ENCODE results near the gene LIN7C.
"Not testable (repeated sequence)": the region's sequence is repeated elsewhere in the genome, so short reads cannot be mapped to it uniquely, and the experiment has no call there.

Gene LIN7C

DNA sequence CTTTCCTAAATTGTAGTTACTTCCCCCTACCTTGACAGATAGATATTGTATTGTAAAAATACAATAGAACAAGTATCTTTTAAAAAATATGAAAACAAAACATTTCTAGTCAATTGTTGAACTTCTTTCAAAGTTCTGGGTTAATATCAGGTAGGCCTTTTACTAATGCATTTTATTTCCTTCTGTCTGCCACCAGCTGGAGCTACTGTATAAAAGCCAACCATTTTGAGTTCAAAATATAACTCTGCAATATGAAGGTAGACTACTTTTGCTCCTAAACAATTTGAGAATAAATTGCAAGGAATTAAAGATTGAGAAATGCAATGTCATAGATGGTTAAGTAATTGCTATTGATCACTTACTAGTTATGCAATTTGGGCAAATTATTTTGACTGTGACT lies 22.1 kb upstream of the LIN7C start:
- H3K27ac ChIP-seq (ENCODE audit: low read length): no peak overlapping the region
- H3K9ac ChIP-seq (ENCODE audit: low read length): no peak overlapping the region
- H3K9me3 ChIP-seq (ENCODE audit: control insufficient read depth, low read depth, low read length): no peaks in the 10 kb centered on the region
- H3K4me3 ChIP-seq (ENCODE audit: low read length): no peak overlapping the region
- H3K27me3 ChIP-seq (ENCODE audit: control insufficient read depth, insufficient read depth, low read length): no peaks in the 10 kb centered on the region
- H3K36me3 ChIP-seq (ENCODE audit: control insufficient read depth, low read depth, low read length): no peaks in the 10 kb centered on the region
- no peaks in the 10 kb centered on the region for H3K4me1 ChIP-seq (ENCODE audit: control insufficient read depth, low read depth, low read length)

DNA sequence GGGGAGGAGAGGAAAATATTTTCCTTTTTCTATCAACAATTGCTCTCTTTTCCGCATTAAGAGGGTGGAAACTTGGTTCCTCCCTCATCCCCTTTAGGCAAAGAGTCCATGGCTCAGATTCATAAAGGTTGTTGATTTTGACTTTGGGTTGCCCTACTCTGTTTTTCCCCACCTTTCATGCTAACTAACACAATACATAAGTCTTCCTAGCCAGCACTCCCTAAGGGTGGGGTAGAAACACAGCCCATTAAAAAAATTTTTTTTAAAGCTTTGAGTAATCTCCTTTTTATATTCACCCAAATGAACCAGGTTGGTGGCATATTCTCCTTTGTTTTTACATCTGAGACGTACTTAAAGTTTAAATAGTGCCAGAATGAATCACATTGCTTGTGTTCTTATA lies 20.0 kb upstream of the LIN7C start:
- no peaks in the 10 kb centered on the region for H3K27me3 ChIP-seq (ENCODE audit: control insufficient read depth, insufficient read depth, low read length)
- H3K27ac ChIP-seq (ENCODE audit: low read length): no peak overlapping the region
- H3K4me1 ChIP-seq (ENCODE audit: control insufficient read depth, low read depth, low read length): no peaks in the 10 kb centered on the region
- no peaks in the 10 kb centered on the region for H3K9me3 ChIP-seq (ENCODE audit: control insufficient read depth, low read depth, low read length)
- H3K36me3 ChIP-seq (ENCODE audit: control insufficient read depth, low read depth, low read length): no peaks in the 10 kb centered on the region
- no peak overlapping the region for H3K9ac ChIP-seq (ENCODE audit: low read length)
- H3K4me3 ChIP-seq (ENCODE audit: low read length): no peak overlapping the region

DNA sequence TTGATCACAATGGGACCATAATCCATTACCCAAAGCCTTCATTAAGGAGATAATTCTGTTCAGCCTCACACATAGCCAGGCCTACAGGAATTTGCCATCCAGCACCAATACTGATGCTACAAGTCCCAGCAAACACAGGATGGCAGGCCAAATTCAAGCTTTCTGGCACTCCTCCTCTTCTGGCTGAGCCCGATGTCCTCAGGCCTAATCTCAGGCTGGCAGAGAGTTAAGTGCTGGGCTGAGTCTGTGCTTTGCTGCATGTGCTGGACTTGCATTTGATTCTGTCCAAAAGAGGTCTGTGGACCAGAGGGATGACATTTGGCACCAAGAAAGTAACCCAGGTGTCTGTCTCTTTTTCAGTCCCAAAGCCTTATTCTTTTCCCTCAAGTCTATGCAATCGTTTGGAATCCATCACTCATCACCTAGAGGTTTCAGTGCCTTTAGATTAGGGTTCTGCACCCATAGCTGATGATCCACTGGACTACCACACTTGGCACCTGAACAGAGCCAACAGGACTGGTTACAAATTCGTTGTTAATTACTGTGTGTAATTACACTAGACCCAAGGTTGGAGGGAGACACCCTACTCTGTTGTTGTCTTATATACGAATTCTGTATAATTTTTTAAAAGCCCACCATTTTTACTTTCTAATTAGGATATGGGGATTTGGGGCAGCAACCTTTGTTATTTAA lies 19.4 kb upstream of the LIN7C start:
- Histone ChIP-seq H3K9ac (ENCODE audit: low read length) (no peak overlapping the region), H3K9me3 (ENCODE audit: control insufficient read depth, low read depth, low read length) (no peaks in the 10 kb centered on the region), H3K4me3 (ENCODE audit: low read length) (no peak overlapping the region), H3K4me1 (ENCODE audit: control insufficient read depth, low read depth, low read length) (no peaks in the 10 kb centered on the region), H3K27ac (ENCODE audit: low read length) (no peak overlapping the region), H3K36me3 (ENCODE audit: control insufficient read depth, low read depth, low read length) (no peaks in the 10 kb centered on the region), H3K27me3 (ENCODE audit: control insufficient read depth, insufficient read depth, low read length) (no peaks in the 10 kb centered on the region)

DNA sequence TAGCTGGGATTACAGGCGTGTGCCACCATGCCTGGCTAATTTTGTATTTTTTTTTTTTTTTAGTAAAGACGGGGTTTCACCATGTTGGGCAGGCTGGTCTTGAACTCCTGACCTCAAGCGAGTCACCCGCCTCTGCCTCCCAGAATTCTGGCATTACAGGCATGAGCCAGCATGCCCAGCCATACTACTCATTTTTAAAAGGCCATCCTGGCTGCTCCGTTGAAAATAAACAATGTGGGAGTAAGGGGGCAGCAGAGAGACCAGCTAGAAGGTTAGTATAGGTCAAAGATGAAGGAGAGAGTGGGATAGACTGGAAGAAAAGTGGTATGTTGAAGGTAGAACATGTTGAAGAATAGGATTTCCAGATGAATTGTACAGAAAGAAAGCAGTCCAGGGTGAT lies 17.6 kb upstream of the LIN7C start:
- Histone ChIP-seq H3K36me3 (ENCODE audit: control insufficient read depth, low read depth, low read length) (no peaks in the 10 kb centered on the region), H3K9me3 (ENCODE audit: control insufficient read depth, low read depth, low read length) (no peaks in the 10 kb centered on the region), H3K27ac (ENCODE audit: low read length) (no peak overlapping the region), H3K4me3 (ENCODE audit: low read length) (no peak overlapping the region), H3K27me3 (ENCODE audit: control insufficient read depth, insufficient read depth, low read length) (no peaks in the 10 kb centered on the region), H3K9ac (ENCODE audit: low read length) (no peak overlapping the region), H3K4me1 (ENCODE audit: control insufficient read depth, low read depth, low read length) (no peaks in the 10 kb centered on the region)

DNA sequence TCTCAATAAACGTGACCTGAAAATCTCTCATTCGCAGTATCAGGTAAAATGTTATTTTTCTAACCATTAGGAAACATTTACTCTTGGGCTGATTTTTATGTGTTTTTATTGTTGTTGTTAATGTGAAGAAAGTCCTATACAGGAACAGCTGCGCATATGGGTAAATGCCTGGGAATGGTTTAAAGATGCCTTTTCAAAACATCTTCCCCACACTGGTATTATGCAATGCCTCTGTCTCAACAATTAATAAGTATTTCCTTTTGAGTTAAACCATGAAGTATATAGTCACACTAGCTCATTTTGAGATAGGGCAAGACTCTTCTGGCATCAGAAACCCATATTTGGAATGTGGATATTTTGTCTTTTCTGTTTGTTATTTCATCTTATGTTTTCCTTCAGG lies 13.7 kb upstream of the LIN7C start:
- H3K36me3 ChIP-seq (ENCODE audit: control insufficient read depth, low read depth, low read length): no peaks in the 10 kb centered on the region
- H3K27me3 ChIP-seq (ENCODE audit: control insufficient read depth, insufficient read depth, low read length): no peaks in the 10 kb centered on the region
- H3K4me3 ChIP-seq (ENCODE audit: low read length): no peak overlapping the region
- H3K4me1 ChIP-seq (ENCODE audit: control insufficient read depth, low read depth, low read length): no peaks in the 10 kb centered on the region
- H3K27ac ChIP-seq (ENCODE audit: low read length): no peak overlapping the region
- H3K9me3 ChIP-seq (ENCODE audit: control insufficient read depth, low read depth, low read length): no peaks in the 10 kb centered on the region
- no peak overlapping the region for H3K9ac ChIP-seq (ENCODE audit: low read length)

DNA sequence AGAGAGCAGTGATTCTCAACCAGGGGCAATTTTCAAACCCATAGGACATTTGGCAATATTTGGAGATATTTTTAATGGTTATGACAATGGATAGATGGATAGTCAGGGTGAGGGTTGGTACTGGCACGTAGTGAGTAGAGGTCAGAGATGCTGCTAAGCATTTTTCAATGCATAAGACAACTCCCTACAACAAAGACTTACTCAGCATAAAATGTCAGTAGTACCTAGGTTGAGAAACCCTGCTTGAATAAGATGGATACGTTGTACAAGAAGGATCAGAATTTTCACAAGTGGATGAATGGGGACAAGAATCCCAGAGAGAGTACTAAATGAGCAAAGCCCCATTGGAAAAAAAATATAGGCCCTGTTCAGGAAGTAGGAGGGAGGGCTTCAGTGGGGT lies 11.9 kb upstream of the LIN7C start:
- Histone ChIP-seq H3K4me1 (ENCODE audit: control insufficient read depth, low read depth, low read length) (no peaks in the 10 kb centered on the region), H3K9ac (ENCODE audit: low read length) (no peak overlapping the region), H3K27me3 (ENCODE audit: control insufficient read depth, insufficient read depth, low read length) (no peaks in the 10 kb centered on the region), H3K36me3 (ENCODE audit: control insufficient read depth, low read depth, low read length) (no peaks in the 10 kb centered on the region), H3K27ac (ENCODE audit: low read length) (no peak overlapping the region), H3K4me3 (ENCODE audit: low read length) (no peak overlapping the region), H3K9me3 (ENCODE audit: control insufficient read depth, low read depth, low read length) (no peaks in the 10 kb centered on the region)

DNA sequence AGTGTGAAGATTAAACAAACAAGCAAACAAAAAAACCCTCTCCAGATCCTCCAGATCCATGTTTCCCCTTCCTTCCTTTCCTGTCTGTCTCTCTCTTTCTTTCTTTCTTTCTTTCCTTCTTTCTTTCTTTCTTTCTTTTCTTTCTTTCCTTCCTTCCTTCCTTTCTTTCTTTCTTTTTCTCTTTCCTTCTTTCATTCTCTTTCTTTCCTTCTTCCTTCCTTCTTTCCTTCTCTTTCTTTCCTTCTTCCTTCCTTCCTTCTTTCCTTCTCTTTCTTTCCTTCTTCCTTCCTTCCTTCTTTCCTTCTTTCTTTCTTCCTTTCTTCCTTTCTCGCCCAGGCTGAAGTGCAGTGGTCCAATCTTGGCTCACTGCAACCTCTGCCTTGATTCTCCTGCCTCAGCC lies 10.9 kb upstream of the LIN7C start:
- not testable (repeated sequence) for H3K9me3 ChIP-seq (ENCODE audit: control insufficient read depth, low read depth, low read length); H3K4me1 ChIP-seq (ENCODE audit: control insufficient read depth, low read depth, low read length); H3K9ac ChIP-seq (ENCODE audit: low read length); H3K27ac ChIP-seq (ENCODE audit: low read length); H3K27me3 ChIP-seq (ENCODE audit: control insufficient read depth, insufficient read depth, low read length); H3K4me3 ChIP-seq (ENCODE audit: low read length); H3K36me3 ChIP-seq (ENCODE audit: control insufficient read depth, low read depth, low read length)

DNA sequence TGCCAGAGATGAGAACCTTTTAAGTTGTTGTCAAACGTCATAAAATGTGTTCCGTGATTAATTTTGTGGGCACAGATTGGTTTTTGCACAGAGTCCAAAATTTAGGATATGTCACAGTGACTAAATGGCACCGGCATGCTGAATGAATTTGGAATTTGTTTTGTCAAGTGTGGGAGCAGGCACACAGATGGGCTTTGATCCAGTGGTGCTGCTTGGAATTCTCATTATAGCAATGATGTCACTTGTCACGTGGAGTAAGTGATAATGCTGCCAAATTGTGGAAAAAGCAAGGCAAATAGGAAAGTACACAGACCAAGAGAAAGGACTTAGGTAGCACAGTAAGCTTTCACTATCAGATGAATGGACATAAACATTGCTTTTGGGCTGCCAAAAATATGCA lies 8.0 kb upstream of the LIN7C start:
- no peaks in the 10 kb centered on the region for H3K27me3 ChIP-seq (ENCODE audit: control insufficient read depth, insufficient read depth, low read length)
- H3K4me1 ChIP-seq (ENCODE audit: control insufficient read depth, low read depth, low read length): no peaks in the 10 kb centered on the region
- no peaks in the 10 kb centered on the region for H3K36me3 ChIP-seq (ENCODE audit: control insufficient read depth, low read depth, low read length)
- H3K9me3 ChIP-seq (ENCODE audit: control insufficient read depth, low read depth, low read length): no peaks in the 10 kb centered on the region
- H3K27ac ChIP-seq (ENCODE audit: low read length): no peak overlapping the region
- H3K4me3 ChIP-seq (ENCODE audit: low read length): no peak overlapping the region
- H3K9ac ChIP-seq (ENCODE audit: low read length): no peak overlapping the region

DNA sequence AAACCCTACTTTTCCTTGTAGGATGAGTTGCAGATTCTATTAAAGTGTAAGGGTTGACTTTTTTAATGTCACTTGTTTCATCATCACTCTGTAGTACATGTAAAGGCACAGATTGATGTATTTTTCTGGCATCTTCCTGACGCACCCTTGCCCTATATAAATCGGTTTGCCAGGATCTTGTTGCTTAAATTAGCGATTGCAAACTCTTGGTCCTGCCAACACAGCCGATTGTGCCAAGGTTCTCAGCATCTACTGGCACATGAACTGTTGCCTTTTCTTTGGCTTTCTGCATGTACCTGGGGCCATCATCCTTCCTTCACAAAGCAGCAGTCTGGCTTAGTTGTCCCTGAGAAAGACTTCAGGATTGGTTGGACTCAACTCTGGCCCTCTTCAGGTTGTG lies 7.5 kb upstream of the LIN7C start:
- Histone ChIP-seq H3K9me3 (ENCODE audit: control insufficient read depth, low read depth, low read length) (no peaks in the 10 kb centered on the region), H3K36me3 (ENCODE audit: control insufficient read depth, low read depth, low read length) (no peaks in the 10 kb centered on the region), H3K27ac (ENCODE audit: low read length) (no peak overlapping the region), H3K27me3 (ENCODE audit: control insufficient read depth, insufficient read depth, low read length) (no peaks in the 10 kb centered on the region), H3K9ac (ENCODE audit: low read length) (no peak overlapping the region), H3K4me3 (ENCODE audit: low read length) (no peak overlapping the region), H3K4me1 (ENCODE audit: control insufficient read depth, low read depth, low read length) (no peaks in the 10 kb centered on the region)

DNA sequence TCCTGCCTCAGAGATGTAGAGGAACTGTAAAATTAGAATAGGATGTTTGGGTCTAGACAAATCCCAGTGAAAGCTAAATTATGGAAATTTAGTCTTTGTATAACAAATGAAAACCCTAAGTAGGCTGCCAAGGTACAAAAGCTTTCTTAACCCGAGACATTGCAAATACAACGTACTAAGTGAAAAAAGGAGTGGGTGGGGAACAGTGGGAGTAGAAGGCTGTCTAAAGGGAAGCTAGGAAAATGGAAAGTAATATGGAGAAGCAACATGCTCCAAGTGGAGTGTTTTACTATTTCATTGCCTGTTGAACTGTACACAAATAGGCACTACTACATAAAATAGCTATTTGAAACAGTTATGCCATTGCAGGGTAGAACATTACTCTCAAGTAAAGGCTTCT lies 6.8 kb upstream of the LIN7C start:
- Histone ChIP-seq H3K9me3 (ENCODE audit: control insufficient read depth, low read depth, low read length) (no peaks in the 10 kb centered on the region), H3K27ac (ENCODE audit: low read length) (no peak overlapping the region), H3K9ac (ENCODE audit: low read length) (no peak overlapping the region), H3K36me3 (ENCODE audit: control insufficient read depth, low read depth, low read length) (no peaks in the 10 kb centered on the region), H3K4me1 (ENCODE audit: control insufficient read depth, low read depth, low read length) (no peaks in the 10 kb centered on the region), H3K27me3 (ENCODE audit: control insufficient read depth, insufficient read depth, low read length) (no peaks in the 10 kb centered on the region), H3K4me3 (ENCODE audit: low read length) (no peak overlapping the region)

DNA sequence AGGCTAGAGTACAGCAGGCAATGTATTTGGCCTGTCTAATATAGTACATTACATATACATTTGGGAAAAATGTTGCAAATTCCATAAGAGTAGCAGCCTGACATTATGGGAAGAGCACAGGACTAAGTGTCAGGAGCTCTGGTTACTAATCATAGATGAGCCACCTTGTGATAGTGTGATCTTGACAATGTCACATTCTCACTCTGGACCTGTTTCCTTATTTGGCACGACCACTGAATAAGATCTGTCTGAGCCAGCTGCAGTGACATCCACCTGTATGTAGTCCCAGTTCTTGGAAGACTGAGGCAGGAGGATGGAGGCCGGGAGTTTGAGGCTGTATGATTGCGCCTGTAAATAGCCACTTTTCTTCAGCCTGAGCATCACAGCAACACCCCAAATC lies 5.7 kb upstream of the LIN7C start:
- Histone ChIP-seq H3K4me1 (ENCODE audit: control insufficient read depth, low read depth, low read length) (peaks cover 3% of the 10 kb centered on the region), H3K9ac (ENCODE audit: low read length) (no peak overlapping the region), H3K36me3 (ENCODE audit: control insufficient read depth, low read depth, low read length) (no peaks in the 10 kb centered on the region), H3K4me3 (ENCODE audit: low read length) (no peak overlapping the region), H3K9me3 (ENCODE audit: control insufficient read depth, low read depth, low read length) (no peaks in the 10 kb centered on the region), H3K27me3 (ENCODE audit: control insufficient read depth, insufficient read depth, low read length) (no peaks in the 10 kb centered on the region), H3K27ac (ENCODE audit: low read length) (no peak overlapping the region)

DNA sequence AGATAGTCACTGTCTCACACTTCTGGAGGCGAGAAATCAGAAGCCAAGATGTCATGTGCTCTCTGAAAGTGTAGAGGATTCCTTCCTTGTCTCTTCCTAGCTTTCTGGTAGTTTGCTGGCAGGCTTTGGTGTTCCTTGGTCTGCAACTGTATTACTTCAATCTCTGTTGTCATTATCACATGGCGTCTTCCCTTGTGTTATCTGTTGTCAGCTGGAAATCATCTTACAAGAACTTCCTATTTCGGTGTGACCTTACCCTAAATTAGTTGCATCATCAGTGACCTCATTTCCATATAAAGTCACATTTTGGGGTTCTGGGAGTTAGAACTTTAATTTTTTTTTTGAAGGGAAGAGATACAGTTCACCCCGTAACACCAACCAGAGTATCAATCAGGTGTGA lies 3.3 kb upstream of the LIN7C start:
- Histone ChIP-seq H3K27me3 (ENCODE audit: control insufficient read depth, insufficient read depth, low read length) (no peaks in the 10 kb centered on the region), H3K9me3 (ENCODE audit: control insufficient read depth, low read depth, low read length) (no peaks in the 10 kb centered on the region)

More for the DNA sequence above, 3.3 kb upstream of the LIN7C start:
- Histone ChIP-seq H3K4me1 (ENCODE audit: control insufficient read depth, low read depth, low read length) (peaks cover 15% of the 10 kb centered on the region), H3K27ac (ENCODE audit: low read length) (no peak overlapping the region), H3K36me3 (ENCODE audit: control insufficient read depth, low read depth, low read length) (no peaks in the 10 kb centered on the region), H3K9ac (ENCODE audit: low read length) (no peak overlapping the region), H3K4me3 (ENCODE audit: low read length) (no peak overlapping the region)
